Osteoblast (primary cell): ENCODE results near the gene PPP1R3G. TPM values are rescaled to one million over a fixed set of nuclear protein-coding genes. Genes with fewer than 3 reads are reported as not detected.

Experiments
- DNase-seq: peaks from one replicate; pipeline ENCODE4 v3.0.0; 2011; ENCODE audit warnings: low spot score, mixed read lengths; ENCODE audit not compliant: insufficient read length; ENCODE audit errors: missing footprints
- H2AFZ ChIP-seq: 2 replicates; pipeline ENCODE4 v1.6.0; 2011; ENCODE audit warnings: mild to moderate bottlenecking, low read length
- H3K27ac ChIP-seq: 2 replicates; pipeline ENCODE4 v1.5.1; 2011; ENCODE audit warnings: mild to moderate bottlenecking, low read depth, low read length, moderate library complexity
- H3K27me3 ChIP-seq: 2 replicates; pipeline ENCODE4 v1.6.0; 2012; ENCODE audit warnings: mild to moderate bottlenecking, control low read depth, inconsistent platforms, low read length, moderate library complexity; ENCODE audit not compliant: insufficient read depth
- H3K36me3 ChIP-seq: 2 replicates; pipeline ENCODE4 v1.5.1; 2011; ENCODE audit warnings: mild to moderate bottlenecking, low read length, control low read depth, moderate library complexity; ENCODE audit not compliant: insufficient read depth
- H3K4me1 ChIP-seq: 2 replicates; pipeline ENCODE4 v1.5.1; 2011; ENCODE audit warnings: mild to moderate bottlenecking, low read length, control low read depth, moderate library complexity; ENCODE audit not compliant: insufficient read depth
- H3K4me2 ChIP-seq: 2 replicates; pipeline ENCODE4 v1.6.0; 2011; ENCODE audit warnings: mild to moderate bottlenecking, low read length; ENCODE audit not compliant: insufficient read depth
- H3K4me3 ChIP-seq: fragments of 200-600 bp; sonication (generic); 3 replicates; pipeline ENCODE4 v1.5.1; 2012; ENCODE audit warnings: mild to moderate bottlenecking, low read length, inconsistent platforms; ENCODE audit not compliant: insufficient read depth
- H3K79me2 ChIP-seq: 2 replicates; pipeline ENCODE4 v1.6.0; 2012; ENCODE audit warnings: mild to moderate bottlenecking, low read length, control low read depth, inconsistent platforms; ENCODE audit not compliant: insufficient read depth
- H3K9me3 ChIP-seq: 2 replicates; pipeline ENCODE4 v1.5.1; 2011; ENCODE audit warnings: low read depth, low read length, control low read depth
- H4K20me1 ChIP-seq: 2 replicates; pipeline ENCODE4 v1.6.0; 2012; ENCODE audit warnings: mild to moderate bottlenecking, low read length, control low read depth; ENCODE audit not compliant: insufficient read depth
- CTCF ChIP-seq: IDR thresholded peaks from 2 replicates; pipeline ENCODE4 v1.5.1; 2011; ENCODE audit warnings: mild to moderate bottlenecking, low read depth, low read length, moderate library complexity; ENCODE audit errors: extremely low read depth
- total RNA-seq: library from RNA; depleted of rRNA; stranded (reverse); fragments of >200 nt; gene quantifications from 2 replicates; pipeline ENCODE4 v1.2.3, GENCODE V29; 2012

The PPP1R3G gene
- total RNA-seq, result 3.3 and 3.5 TPM in 2 replicates

DNA sequence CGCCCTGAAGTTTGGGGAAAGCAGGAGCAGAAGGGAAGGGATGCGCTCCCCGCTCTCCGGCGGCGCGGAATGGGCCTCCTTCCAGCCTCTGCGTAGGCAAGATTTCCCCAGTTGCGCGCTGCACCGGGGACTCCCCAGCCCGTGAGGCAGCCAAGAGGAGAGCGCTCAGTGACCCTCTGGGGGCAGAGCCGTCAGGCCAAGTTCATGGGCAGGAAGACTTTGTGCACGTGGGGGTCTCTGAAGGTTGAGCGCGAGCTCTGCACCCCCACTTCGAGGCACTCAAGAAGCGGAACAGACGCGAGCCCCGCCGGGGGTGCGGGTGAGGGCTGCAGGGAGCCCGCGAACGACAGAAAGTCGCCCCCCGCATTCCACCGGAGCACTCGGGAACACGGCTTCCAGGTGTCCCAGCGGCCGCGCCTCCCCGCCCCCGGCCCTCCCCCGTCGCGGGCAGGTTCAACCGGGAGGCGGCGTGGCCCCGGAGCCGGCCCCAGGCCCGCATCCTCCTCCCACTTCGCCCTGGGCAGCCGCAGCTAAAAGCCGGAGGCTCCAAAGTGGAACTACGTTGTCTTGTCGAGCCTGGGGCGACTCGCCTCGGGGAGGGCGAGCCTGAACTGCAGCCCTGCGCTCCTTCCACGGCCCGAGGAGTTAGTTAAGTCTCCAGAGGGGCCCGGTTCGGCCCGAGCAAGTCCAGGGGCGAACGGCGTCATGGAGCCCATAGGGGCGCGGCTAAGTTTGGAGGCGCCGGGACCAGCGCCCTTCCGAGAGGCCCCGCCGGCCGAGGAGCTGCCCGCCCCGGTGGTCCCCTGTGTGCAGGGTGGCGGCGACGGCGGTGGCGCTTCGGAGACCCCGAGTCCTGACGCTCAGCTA lies at the start of gene PPP1R3G:
TSS of gene PPP1R3G (plus strand) at position 561 of the 867 bp plus-strand sequence. CDS start at position 706, 145 bp downstream.
- Histone ChIP-seq H3K9me3 (no peaks in the 10 kb centered on the region), H3K4me2 (peak within 1 kb of the TSS; percentile 91), H3K79me2 (no peaks in the 10 kb centered on the region), H3K36me3 (no peaks in the 10 kb centered on the region), H3K27me3 (peaks cover 17% of the 10 kb centered on the region), H4K20me1 (no peaks in the 10 kb centered on the region), H3K4me1 (peaks cover 21% of the 10 kb centered on the region), H3K27ac (no peak within 1 kb of the TSS), H3K4me3 (peak within 1 kb of the TSS; percentile 74), H2AFZ (peak within 1 kb of the TSS; percentile 86)
- no peak for TF ChIP-seq CTCF
- peak; percentile 96 for DNase-seq

DNA sequence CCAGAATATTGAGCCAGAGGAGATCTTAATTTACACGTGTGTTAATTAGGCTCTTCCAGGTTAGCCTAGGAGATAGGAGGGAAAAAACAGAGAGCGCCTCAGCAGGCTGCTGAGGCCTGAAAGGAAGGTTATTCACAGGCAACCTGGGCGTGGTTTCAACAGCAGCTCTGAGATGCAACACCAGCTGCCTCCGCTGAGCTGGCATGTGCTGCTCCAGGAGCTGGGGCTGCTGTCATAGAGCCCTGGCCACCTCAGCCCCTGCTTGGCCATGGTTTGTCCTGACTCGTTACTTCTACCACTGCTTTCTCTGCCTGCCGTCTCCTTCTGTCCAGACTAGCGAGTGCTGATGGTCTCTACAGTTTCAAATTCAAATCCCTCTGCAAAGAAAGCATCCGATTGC lies 48.9 kb upstream of the PPP1R3G start:
- H3K36me3 ChIP-seq, result no peaks in the 10 kb centered on the region
- no peaks in the 10 kb centered on the region for H3K27me3 ChIP-seq
- no peak for TF ChIP-seq CTCF
- H4K20me1 ChIP-seq, result no peaks in the 10 kb centered on the region
- H3K4me1 ChIP-seq, result peaks cover 4% of the 10 kb centered on the region
- no peak overlapping the region for H3K27ac ChIP-seq
- DNase-seq, result peak; percentile 9
- H2AFZ ChIP-seq, result no peak overlapping the region
- H3K79me2 ChIP-seq, result no peaks in the 10 kb centered on the region
- H3K9me3 ChIP-seq, result no peaks in the 10 kb centered on the region
- no peak overlapping the region for H3K4me2 ChIP-seq
- H3K4me3 ChIP-seq, result no peak overlapping the region

GRCh38 chr6:5041955-5042354 lies 43.2 kb upstream of the PPP1R3G start:
- TF ChIP-seq CTCF, result no peak
- no peaks in the 10 kb centered on the region for H3K79me2 ChIP-seq
- no peaks in the 10 kb centered on the region for H3K36me3 ChIP-seq
- H3K9me3 ChIP-seq, result no peaks in the 10 kb centered on the region
- no peak overlapping the region for H2AFZ ChIP-seq
- H3K27me3 ChIP-seq, result no peaks in the 10 kb centered on the region
- no peak for DNase-seq
- H4K20me1 ChIP-seq, result no peaks in the 10 kb centered on the region
- H3K27ac ChIP-seq, result no peak overlapping the region
- H3K4me3 ChIP-seq, result no peak overlapping the region
- H3K4me1 ChIP-seq, result no peaks in the 10 kb centered on the region
- H3K4me2 ChIP-seq, result no peak overlapping the region

DNA sequence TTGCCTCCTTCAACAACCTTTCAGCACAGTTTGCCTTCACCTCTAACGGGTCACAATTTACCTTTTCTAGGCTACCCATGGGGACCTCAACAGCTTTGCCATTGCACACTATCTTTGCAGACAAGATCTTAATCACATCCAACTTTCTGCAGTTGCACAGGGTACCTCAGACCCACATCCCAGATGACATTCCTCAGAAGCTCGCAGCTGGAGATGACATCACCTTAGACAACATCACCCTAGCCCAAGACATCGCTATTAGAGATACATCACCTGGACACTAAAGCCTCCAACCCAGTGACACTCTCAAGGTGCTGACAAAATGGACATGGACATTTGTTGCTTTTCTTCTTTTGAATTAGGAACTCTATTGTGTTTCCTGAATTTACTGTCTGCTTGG lies 42.7 kb upstream of the PPP1R3G start:
- Histone ChIP-seq H4K20me1 (no peaks in the 10 kb centered on the region), H3K27me3 (no peaks in the 10 kb centered on the region), H3K79me2 (no peaks in the 10 kb centered on the region), H3K4me2 (no peak overlapping the region), H3K36me3 (no peaks in the 10 kb centered on the region), H3K4me1 (no peaks in the 10 kb centered on the region), H2AFZ (no peak overlapping the region), H3K4me3 (no peak overlapping the region), H3K9me3 (no peaks in the 10 kb centered on the region), H3K27ac (no peak overlapping the region)
- no peak for DNase-seq
- no peak for TF ChIP-seq CTCF
